NCI-H524 treated with DMSO at 0.1 percent for 48 hours (cell line): ENCODE results near the gene PFDN1.

ENCODE experiments used
- DNase-seq: peaks from one replicate; lab custom pipeline; 2025; lab: John Stamatoyannopoulos, UW

PFDN1 gene

GRCh38 chr5:140238756-140239155 is 64.1 kb downstream of the PFDN1 start:
- no peak for DNase-seq

DNA sequence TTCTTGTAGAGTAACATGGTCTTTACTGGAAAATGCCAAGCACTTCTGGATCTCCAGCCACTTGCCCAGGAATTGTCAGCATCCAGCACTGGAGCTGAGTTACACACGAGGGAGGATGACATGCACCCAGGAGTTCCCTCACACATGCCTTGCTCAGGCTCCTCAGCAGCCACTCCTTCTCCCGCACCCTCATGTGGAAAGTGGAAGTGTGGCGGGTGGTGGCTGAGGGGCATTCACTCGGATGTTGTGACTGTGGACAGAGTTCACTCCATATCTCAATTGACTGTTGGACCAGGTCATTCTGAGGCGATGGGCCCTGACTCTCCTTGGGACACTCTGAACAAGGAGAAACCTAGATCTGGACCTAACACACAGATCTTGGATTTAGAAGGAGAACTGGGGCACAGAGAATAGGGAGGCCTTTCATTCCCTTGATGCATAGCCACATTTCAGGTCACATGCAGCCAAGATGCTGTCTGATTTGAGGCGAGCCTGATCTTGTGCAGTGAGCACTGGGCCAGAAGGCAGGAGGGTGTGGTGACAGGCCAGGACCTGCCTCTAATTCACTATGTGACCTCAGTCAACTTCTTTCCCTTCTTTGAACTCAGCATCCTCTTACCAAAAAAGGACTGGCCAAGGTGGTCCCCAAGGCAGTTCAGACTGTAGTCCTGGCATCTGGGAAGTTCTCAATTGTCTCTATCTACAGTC is 65.9 kb downstream of the PFDN1 start:
- DNase-seq, result no peak

- no peak for DNase-seq
Observed at GRCh38 chr5:140235791-140236551, 66.9 kb downstream of the PFDN1 start.

DNA sequence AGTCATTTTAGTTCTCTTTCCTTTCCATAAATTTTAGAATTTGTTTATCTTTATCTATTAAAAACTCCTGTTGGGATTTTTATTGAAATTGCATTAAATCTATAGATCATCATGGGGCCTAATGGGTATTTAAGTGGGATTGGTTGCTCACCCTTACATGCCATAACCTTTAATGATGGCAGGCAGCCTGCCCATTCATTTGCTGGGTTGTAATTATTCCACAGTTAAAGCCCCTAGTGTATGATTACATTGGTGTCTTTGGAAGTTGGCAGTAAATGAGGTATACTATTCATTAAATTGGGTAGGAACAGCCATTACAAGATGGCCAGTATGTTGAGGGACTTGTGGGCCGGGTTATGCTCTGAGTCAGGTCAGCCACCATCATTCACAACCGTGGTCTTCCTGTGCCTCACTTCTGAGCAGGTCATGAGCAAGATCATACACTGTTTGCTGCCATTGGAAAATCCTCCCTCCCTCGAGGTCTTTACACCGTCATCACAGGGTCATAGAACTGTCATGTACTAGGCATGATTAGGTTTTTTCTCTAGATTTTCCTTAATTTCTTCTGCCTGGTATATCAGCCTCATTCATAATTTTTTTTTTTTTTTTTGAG is 68.4 kb downstream of the PFDN1 start:
- no peak for DNase-seq

- DNase-seq, result no peak
Observed at GRCh38 chr5:140232731-140233130, 70.2 kb downstream of the PFDN1 start.

DNA sequence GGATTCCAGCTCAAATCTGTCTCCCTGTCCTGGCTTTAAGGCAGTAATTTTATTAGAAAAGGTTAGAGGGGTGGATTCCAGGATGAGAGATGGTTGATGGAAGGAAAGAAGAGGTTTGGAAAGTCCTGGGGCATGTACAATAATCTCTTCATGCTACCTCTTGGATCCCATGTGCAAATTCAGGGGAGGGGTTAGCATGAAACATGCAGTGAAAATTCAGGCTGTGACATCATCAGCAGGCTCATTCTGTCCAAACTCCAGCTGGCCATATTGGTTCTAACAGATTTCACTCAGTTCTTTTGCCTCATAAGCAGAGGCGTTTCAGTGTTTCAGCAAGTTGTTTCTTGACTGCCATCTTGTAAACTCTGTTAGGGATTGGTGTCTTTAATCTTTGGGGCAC is 72.5 kb downstream of the PFDN1 start:
- DNase-seq, result no peak

GRCh38 chr5:140228364-140228837 is 74.5 kb downstream of the PFDN1 start:
- no peak for DNase-seq

- DNase-seq, result no peak
Observed at GRCh38 chr5:140227046-140227445, 75.9 kb downstream of the PFDN1 start.

GRCh38 chr5:140225396-140225795 is 77.5 kb downstream of the PFDN1 start:
- DNase-seq, result no peak

GRCh38 chr5:140224658-140225057 is 78.2 kb downstream of the PFDN1 start:
- DNase-seq, result no peak

GRCh38 chr5:140223567-140223966 is 79.3 kb downstream of the PFDN1 start:
- DNase-seq, result no peak

DNA sequence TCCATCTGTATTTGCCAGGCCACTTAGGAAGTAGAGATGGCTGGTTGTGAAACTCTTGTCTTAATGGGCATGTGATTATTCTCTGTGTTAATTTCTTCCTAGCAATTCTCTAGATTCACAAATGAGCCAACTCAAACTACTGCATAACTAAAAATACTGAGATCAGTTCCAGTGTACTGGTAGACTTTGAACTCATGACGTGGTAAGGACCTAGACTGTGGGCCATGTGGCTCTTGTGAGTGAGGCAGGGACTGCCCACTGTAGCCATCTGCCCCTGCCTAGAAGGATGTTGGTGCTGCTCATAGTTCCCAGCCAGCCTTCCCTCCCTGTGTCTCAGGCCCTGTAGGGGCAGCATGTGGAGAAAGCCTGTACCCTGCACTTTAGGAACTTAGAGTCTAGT is 80.5 kb downstream of the PFDN1 start:
- DNase-seq, result no peak

GRCh38 chr5:140221697-140222223 is 81.1 kb downstream of the PFDN1 start:
- no peak for DNase-seq

DNA sequence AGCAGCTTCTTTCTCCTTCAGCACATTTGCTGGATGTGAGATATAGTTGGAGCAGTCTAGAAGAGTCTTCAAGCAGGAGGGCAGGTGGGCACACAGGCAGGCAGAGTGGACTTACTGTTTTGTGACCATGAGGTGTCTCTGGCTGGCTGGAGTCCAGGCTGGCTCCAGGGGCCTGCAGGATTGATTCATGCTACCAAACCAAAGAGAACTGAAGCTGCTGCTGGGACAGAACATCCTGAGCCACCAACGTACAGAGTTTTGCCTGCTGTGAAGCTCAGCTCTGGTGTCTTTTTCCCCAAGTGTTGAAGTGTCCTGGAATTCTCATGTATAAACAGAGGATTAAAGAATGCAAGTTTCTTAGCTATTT is 82.2 kb downstream of the PFDN1 start:
- DNase-seq, result no peak

DNA sequence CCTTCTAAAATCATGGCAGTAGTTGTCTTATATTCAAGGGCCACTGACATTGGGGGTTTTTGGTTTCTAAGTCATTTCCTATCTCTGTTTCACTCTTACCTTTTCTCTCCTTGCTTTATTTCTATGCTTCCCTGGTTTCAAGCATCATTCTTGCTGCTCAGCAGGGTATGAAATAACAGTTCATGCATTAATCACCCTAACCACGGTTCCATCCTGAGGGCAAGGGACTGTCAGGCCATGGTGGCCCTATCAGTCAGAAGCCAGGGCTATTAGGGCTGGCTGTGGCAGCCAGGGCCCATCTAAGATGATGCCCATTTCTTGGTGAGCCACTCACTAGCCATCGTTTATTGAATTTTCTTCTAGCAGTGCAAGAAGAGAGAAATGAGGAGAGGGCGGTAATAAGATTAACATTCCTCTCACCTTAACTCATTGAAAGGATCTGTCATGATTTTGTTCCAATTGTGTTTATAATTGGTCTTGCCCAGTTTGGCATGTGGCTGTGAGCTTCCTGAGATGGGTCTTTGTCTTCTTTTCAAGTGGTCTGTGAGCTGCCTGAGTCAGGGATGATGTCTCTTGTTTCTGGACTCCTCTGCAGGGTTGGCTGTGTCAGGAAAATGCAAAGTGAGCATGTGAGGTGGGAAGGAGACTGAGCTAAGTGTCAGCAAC is 82.7 kb downstream of the PFDN1 start:
- no peak for DNase-seq

GRCh38 chr5:140219068-140219991 is 83.6 kb downstream of the PFDN1 start:
- no peak for DNase-seq

DNA sequence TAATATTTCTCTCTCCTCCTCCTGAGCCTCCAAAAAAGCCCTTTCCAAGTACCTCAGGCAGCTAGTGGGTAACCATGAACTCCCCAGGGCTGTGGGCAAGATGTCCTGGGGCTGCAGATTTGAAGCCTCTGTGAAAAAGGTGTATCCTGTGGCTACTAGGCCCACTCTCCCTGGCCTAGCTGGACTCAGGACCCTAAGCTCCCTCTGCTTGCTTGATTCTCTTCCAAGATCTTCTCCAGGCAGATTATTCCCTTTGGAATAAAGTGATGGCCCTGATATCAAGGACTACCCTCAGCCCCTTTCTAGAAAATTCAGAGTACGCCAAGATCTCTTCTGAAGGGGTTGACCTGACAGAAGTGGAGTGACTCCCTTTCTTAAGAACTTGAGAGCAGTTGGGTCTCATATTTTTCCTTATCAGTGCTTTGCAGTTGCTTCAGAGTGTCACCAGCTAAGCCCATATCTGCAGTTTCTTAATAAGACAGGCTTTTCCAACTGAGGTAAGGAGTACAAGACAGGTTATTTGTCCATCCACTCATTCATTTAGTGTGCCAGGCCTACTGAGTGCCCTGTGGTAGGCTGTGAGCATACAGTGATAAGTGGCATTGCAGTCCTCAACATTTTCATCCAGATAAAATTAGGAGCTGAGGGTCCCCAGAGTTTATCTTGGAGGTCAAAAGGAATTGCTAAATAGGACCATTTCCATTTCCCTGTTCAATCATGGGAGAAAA is 85.4 kb downstream of the PFDN1 start:
- DNase-seq, result no peak

DNA sequence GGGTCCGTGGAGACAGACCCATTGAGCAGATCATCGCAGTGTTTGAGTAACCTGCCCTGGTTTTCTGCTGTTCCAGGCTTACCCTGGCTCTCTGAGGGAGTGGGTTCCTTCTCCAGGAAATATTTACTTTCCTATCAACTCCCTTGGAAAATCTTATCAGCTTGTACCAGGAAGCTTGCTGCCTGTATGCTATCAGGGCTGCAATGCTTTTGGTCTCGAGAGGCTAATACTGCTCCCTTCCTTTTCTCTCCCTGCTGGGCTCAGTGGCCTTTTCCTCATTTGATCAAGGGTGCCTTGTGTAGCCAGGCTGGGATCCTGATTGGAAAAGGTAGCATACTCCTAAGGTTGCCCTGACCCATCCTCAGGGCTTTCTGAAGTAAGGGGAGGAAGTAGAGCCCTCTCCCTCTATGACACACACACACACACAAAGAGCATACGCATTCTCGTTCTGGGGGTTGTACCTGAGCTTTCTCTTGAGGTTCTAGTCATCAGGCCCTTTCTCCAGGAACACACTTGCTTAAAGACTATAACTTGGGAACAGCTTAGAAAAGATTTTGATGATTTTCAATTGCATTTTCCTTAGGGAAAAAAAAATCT is 86.3 kb downstream of the PFDN1 start:
- no peak for DNase-seq

DNA sequence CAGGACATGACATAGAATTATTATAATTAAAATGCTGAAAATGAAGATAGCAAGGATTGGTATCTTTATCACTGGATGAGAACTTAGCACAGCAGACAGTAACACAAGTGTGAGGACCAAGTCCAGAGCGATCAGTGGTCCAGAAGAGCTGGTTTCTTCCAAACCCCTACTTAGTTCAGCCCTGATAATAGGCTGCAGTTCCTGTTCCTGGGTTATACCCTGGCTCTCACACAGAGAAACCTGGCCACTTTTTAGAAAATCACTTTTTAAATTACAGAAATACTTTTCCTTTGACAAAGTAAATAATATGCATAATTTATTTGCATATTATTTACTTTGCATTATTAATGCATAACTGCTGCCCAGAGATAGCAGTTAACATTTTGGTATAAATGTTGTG is 87.6 kb downstream of the PFDN1 start:
- no peak for DNase-seq

DNA sequence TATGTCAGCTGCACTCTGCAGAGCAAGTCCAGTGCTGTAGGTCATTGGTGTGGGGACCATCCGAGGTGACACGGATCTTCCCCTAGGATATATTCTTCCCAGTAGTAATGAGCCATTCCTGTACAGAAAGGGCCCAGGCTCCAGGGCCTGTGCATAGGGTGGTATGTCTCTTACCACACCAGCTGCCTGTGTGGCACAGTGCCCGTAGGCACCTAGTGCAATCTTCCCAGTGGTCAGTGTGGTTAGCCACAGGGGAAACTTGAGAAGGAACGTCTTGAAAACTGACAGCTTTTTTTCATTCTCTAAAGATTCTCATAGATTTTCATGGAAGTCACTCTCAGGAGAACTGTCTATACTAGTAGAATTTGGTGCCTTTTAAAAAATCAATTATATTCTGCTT is 88.1 kb downstream of the PFDN1 start:
- no peak for DNase-seq
